ENCODE data around the gene PODXL2.

Gene PODXL2

DNA sequence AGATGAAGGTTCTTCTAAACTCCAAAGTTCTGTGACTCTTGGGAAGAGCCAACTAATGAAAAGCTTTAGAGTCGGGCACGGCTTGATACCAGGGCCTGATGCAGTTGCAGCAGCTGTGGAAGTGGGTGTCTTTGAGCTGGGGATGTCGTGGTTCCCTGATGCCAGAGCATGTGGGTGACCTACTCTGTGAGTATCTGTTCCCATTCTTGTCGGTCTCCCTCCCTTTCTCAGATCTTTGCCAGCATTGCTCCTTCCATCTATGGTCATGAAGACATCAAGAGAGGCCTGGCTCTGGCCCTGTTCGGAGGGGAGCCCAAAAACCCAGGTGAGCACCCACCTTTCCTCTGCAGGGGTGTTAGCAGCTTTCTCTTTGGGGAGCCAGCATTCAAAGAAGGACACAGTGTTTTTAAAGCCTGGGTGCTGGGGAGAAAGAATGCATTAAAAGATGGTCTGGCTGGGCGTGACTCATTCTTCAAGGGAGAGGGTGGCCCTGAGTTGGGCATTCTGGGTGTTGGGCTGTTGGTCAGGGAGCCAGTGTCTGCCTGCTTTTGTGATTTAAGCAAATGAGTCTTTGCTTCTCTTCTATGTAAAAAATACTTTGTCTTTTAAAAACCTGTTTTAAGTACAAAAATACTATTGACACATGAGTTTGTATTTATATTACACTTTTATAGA lies 13.2 kb upstream of the PODXL2 start:
- TF ChIP-seq, protein P1, sequence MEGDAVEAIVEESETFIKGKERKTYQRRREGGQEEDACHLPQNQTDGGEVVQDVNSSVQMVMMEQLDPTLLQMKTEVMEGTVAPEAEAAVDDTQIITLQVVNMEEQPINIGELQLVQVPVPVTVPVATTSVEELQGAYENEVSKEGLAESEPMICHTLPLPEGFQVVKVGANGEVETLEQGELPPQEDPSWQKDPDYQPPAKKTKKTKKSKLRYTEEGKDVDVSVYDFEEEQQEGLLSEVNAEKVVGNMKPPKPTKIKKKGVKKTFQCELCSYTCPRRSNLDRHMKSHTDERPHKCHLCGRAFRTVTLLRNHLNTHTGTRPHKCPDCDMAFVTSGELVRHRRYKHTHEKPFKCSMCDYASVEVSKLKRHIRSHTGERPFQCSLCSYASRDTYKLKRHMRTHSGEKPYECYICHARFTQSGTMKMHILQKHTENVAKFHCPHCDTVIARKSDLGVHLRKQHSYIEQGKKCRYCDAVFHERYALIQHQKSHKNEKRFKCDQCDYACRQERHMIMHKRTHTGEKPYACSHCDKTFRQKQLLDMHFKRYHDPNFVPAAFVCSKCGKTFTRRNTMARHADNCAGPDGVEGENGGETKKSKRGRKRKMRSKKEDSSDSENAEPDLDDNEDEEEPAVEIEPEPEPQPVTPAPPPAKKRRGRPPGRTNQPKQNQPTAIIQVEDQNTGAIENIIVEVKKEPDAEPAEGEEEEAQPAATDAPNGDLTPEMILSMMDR (IDR thresholded peaks at IDR 0.05; ENCODE audit: insufficient read depth, low read length, poor library complexity, severe bottlenecking), result no peak
- H3K4me3 ChIP-seq (replicated peaks; ENCODE audit: low read depth, low read length), result no peak overlapping the region
- no peak for DNase-seq (ENCODE audit: extremely low read depth, insufficient read length)
- H3K36me3 ChIP-seq (ENCODE audit: control insufficient read depth, insufficient read depth, low read length), result peaks cover 48% of the 10 kb centered on the region
- H3K27me3 ChIP-seq (replicated peaks; ENCODE audit: control insufficient read depth, insufficient read depth, low read length), result no peaks in the 10 kb centered on the region

DNA sequence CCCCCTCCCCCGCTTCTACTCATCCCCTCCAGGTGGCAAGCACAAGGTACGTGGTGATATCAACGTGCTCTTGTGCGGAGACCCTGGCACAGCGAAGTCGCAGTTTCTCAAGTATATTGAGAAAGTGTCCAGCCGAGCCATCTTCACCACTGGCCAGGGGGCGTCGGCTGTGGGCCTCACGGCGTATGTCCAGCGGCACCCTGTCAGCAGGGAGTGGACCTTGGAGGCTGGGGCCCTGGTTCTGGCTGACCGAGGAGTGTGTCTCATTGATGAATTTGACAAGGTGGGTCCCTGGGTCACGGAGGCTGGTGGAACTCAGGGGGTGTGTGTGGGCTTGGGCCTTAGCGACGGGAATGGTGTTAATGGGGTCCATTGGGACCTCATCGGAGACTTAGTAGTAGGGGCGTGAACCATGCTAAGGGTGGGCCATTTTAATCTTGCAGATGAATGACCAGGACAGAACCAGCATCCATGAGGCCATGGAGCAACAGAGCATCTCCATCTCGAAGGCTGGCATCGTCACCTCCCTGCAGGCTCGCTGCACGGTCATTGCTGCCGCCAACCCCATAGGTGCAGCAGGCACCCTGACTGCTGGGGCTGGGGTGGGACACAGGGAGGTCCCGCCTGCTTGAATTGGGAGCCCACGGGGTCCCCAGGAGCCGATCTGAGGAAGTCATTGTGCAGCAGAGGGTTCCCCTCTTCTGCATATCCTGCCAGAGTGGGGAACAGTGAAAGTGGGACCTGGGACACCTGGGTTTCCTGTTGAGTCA lies 12.0 kb upstream of the PODXL2 start:
- TF ChIP-seq, protein P1 (IDR thresholded peaks at IDR 0.05; ENCODE audit: insufficient read depth, low read length, poor library complexity, severe bottlenecking), result no peak
- H3K4me3 ChIP-seq (replicated peaks; ENCODE audit: low read depth, low read length), result no peak overlapping the region
- no peak for DNase-seq (ENCODE audit: extremely low read depth, insufficient read length)
- peaks cover 57% of the 10 kb centered on the region for H3K36me3 ChIP-seq (ENCODE audit: control insufficient read depth, insufficient read depth, low read length)
- no peaks in the 10 kb centered on the region for H3K27me3 ChIP-seq (replicated peaks; ENCODE audit: control insufficient read depth, insufficient read depth, low read length)

GRCh38 chr3:127618891-127619290 lies 10.1 kb upstream of the PODXL2 start:
- H3K27me3 ChIP-seq (replicated peaks; ENCODE audit: control insufficient read depth, insufficient read depth, low read length), result no peaks in the 10 kb centered on the region
- TF ChIP-seq, protein P1 (IDR thresholded peaks at IDR 0.05; ENCODE audit: insufficient read depth, low read length, poor library complexity, severe bottlenecking), result no peak
- peaks cover 50% of the 10 kb centered on the region for H3K36me3 ChIP-seq (ENCODE audit: control insufficient read depth, insufficient read depth, low read length)
- DNase-seq (ENCODE audit: extremely low read depth, insufficient read length), result no peak
- H3K4me3 ChIP-seq (replicated peaks; ENCODE audit: low read depth, low read length), result no peak overlapping the region

DNA sequence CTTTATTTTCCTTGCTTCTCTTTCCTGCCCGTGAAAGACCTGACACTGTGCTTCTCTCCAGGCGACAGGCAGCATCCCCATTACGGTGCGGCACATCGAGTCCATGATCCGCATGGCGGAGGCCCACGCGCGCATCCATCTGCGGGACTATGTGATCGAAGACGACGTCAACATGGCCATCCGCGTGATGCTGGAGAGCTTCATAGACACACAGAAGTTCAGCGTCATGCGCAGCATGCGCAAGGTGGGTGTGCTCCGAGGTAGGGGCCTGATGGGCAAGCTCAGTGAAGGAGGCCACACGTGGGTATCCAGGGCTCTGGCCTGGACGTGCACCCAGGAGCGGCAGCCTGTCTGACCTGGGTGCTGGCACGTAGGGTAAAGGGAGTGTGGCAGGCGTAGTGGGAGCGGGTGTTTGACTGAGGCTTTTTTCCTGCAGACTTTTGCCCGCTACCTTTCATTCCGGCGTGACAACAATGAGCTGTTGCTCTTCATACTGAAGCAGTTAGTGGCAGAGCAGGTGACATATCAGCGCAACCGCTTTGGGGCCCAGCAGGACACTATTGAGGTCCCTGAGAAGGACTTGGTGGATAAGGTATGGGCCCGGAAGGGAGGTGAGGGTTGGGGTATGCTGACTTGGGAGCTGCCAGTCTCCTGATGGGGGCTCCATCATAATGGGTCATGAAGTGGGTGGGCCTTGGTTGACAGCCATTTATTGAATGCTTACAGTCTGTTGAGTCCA lies 8.2 kb upstream of the PODXL2 start:
- no peak overlapping the region for H3K4me3 ChIP-seq (replicated peaks; ENCODE audit: low read depth, low read length)
- no peaks in the 10 kb centered on the region for H3K27me3 ChIP-seq (replicated peaks; ENCODE audit: control insufficient read depth, insufficient read depth, low read length)
- no peak for DNase-seq (ENCODE audit: extremely low read depth, insufficient read length)
- TF ChIP-seq, protein P1 (IDR thresholded peaks at IDR 0.05; ENCODE audit: insufficient read depth, low read length, poor library complexity, severe bottlenecking), result no peak
- H3K36me3 ChIP-seq (ENCODE audit: control insufficient read depth, insufficient read depth, low read length), result peaks cover 40% of the 10 kb centered on the region

GRCh38 chr3:127622031-127622430 lies 7.0 kb upstream of the PODXL2 start:
- DNase-seq (ENCODE audit: extremely low read depth, insufficient read length), result no peak
- TF ChIP-seq, protein P1 (IDR thresholded peaks at IDR 0.05; ENCODE audit: insufficient read depth, low read length, poor library complexity, severe bottlenecking), result no peak
- peaks cover 30% of the 10 kb centered on the region for H3K36me3 ChIP-seq (ENCODE audit: control insufficient read depth, insufficient read depth, low read length)
- H3K4me3 ChIP-seq (replicated peaks; ENCODE audit: low read depth, low read length), result no peak overlapping the region
- H3K27me3 ChIP-seq (replicated peaks; ENCODE audit: control insufficient read depth, insufficient read depth, low read length), result no peaks in the 10 kb centered on the region
